ENCODE measurements around the gene CDH11.
A peak's percentile ranks its signal among the peaks of the same experiment; 100 is the strongest.

CDH11 gene

DNA sequence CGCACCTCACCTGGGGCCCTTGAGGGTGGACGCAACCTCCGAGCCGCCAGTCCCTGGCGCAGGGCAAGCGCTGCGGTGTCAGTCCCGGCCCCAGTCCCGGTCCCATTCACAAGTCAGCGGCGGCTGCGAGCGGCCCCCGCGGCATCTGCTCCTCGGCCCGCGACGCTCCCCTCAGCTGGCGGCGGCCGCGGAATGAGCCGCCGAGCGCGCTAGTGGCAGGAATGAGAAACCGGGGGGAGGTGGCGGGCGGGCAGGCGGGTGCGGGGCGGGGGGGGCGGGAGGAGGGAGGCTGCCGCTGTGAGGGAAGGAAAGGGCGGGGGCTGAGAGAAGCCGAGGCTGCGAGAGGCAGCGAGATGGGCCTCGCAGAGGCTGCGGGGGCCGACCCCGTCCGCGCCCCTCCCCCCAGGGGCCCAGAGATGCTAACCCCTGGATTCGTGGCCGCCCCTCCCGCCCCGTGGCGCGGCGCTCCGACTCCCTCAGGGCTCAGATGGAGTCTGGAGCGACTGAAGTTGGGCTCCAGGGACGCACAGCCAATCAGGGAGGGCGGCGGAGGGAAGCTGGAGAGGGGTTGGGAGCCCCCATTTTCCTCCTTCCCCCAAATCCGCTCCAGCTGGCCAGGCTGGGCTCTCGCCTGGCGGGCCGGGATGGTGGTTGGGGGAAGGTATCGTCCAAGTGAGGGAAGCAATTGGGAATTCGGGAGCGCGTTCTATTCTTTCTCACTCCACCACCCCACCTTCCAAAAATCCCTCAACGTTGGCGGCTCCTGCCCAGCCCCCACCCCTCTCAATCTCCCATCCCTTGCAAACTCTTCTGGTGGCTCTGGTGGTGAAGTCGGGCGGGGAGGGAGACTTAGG, at the start of gene CDH11:
Gene CDH11, minus strand, starts transcription at position 194 of the 854 bp plus-strand sequence. CDS start 117,194 bp downstream, outside the sequence.
- no peak for DNase-seq

- no peak for DNase-seq
Observed at GRCh38 chr16:65154321-65154720, 32.5 kb upstream of the CDH11 start.

GRCh38 chr16:65153365-65154105, 31.7 kb upstream of the CDH11 start:
- no peak for DNase-seq

GRCh38 chr16:65148804-65149203, 26.9 kb upstream of the CDH11 start:
- no peak for DNase-seq

GRCh38 chr16:65142276-65142675, 20.4 kb upstream of the CDH11 start:
- DNase-seq: no peak

DNA sequence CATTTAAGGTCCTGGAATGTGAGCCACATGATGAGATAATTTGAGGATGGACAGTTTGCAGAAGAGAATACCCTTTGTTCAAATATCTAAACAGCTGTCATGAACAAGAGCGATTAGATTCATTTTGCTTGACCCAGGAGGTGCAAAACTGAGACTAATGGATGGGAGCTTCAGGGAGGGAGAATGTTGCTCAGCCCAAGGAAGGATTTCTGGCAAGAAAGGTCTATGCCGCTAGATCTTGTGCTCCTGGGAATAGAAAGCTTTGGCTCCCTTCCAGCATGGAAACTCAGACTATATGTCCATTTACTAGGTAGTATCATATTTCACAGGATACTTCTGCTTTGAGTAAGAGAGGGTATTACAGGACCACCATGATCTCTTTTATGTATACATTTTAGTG, 14.8 kb upstream of the CDH11 start:
- DNase-seq: no peak

- no peak for DNase-seq
Observed at GRCh38 chr16:65126845-65127624, 5.2 kb upstream of the CDH11 start.

DNA sequence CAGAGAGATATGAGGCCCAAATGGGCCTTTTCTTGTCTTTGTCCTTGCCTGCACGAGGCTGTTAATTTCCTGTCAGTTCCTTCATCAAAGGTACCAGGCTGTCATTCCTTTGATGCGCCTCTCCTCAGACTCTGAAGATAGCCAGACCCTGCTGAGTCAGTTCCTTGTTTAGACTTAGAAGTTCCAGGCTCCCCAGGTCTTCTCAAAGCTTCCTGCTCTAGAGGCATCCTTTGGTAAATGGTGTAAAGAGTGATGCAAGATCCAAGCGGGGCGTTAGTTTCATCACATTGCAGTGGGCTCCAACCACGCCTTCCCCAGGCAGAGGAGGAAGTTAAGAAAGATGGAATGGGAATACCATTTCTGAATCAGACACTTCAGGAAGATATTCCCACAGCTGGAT, 4.0 kb upstream of the CDH11 start:
- DNase-seq: no peak

DNA sequence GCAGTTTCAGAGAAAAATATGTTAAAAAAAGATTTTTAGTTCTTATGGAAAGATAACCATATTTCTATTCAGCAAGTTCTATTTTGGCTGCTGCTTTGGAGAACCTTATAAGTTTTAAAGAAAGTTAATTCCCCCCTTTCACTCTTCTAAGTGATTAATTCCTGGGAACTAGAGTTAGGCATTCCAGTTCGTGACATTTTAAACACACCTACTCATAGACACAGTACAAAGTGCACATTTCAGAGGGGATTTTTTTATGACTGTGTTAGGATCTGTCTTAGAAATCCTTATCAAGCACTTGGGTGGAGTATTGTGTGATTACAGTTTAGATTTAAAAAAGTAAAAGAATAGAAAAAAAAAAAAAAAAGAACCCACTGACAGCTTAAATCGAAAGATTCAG, 3.5 kb upstream of the CDH11 start:
- DNase-seq: no peak

DNA sequence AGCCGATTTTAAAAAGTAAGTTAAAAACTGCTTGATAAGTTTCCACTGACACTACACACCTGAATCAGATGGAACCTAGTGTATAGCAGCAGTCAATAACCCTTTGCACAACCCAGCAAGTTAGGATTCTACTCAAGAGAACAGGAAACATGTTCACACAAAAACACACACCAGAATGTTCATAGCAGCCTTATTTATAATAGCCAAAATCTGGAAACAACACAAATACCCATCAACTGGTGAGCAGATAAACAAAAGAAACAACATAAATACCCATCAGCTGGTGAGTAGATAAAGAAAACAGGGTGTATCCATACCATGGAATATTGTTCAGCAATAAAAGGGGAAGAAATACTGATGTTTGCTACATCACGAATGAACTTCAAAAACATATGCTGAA, 2.7 kb upstream of the CDH11 start:
- no peak for DNase-seq

GRCh38 chr16:65124212-65124548, 2.3 kb upstream of the CDH11 start:
- no peak for DNase-seq

DNA sequence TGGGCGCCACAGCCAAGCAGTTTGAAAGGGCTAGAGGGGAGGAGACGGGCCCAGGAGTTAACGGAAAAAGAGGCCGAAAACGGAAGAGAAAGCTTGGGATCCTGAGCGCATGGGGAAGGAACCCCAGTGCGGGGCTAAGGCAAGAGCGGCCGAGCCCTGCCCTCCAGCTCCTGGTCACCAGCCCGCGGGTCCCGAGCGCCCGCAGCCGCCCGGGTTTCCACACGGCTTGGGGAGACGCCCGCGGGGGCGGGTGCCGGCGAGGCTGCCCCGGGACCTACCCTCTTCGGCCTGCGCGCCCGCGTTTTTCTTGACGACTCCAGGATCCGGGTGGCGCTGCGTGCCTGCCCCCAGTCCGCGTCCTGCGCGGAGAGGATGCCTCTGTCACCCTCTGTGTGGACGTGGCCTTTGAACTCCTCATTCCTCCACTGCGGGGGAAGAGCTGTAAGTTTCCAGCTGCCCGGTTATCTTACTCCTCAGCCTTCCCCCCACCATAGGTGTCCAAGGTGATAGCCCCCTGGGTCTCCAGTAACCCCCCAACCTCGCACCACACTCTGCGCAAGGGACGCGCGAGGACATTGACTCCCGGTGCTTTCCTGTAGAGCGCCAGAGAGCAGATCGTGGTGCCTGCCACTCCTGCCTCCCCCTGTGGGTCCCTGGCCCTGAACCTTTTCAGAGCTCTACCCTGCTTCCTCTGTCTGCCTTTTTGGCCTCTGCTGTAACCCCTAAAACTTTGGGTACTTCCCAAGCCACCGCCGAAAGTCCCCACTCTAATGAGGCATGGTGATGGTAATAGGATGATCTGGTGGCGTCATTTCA, 1.7 kb upstream of the CDH11 start:
- no peak for DNase-seq

DNA sequence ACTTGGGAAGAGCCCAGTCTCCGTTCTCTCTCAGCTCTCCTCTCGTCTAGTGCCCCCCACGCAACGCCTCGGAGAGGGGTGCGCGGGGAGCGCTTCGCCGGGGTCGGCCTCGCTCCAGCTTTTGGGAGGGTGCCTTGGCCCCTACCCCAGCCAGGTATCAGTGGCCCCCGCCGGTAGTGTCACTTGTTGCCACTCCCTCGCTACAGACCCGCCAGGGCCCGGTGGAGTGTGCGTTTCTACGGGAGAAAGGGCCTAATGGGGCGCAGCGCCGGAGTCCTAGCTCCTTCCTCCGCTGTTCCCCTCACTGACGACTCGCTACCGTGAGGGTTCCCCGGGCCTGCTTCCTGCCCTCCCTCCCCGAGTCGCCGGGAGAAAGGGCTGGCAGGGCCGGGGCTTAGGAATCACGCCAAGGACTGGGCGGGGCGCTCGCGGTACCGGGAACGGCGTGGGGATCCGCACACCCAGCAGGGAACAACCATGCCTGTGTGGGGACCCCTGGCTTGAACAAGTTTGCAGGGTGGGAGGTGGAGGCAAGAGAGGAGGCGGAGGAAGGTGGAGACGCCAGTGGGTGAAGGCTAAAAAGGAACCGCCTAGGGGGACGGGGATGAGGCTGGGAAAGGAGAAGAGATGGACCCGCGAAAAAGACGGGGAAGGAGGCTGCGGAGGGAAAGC, 997 bp upstream of the CDH11 start:
- no peak for DNase-seq

- DNase-seq: no peak
Observed at GRCh38 chr16:65120831-65121721, 787 bp downstream of the CDH11 start.

DNA sequence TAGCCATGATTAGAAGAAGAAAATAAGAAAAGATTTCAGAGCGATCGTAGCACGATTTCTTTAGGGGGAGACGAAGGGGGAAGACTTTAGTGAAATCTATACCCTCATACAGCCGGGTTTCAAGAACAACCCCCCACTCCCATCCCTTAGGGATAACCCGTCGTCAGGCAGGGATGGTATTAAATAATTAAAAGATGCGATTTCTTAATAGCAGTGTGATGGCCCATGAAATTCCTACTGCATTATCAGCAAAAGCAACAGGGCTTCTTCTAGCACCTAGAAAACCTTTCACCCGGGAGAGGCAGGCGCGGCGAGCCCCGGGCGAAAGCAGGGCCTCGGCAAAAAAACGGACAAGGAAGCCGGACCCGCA, 1.4 kb downstream of the CDH11 start:
- DNase-seq: no peak

DNA sequence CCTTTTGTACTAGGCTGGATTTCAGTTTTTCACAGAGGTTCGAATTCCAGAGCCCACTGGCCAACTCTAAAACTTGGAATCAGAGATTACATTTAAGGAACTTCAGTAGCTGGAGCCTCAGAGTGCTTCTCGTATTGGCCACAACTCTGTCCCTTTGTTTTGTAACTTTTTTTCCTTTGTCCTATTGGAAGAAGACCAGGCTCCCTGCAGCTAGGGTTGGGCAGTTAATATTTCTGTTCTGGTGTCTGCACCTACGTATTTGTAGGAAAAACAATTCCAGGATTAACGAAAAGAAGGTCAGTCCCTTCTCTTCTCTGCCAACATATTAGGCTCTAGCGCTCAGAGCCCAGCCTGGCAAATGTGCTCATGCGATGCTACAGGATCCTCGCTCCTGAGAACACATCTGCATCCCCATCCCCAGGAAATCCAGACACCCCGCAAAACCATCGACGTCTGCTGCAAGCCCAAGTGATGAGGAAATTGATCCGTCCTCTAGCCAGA, 1.9 kb downstream of the CDH11 start:
- no peak for DNase-seq

DNA sequence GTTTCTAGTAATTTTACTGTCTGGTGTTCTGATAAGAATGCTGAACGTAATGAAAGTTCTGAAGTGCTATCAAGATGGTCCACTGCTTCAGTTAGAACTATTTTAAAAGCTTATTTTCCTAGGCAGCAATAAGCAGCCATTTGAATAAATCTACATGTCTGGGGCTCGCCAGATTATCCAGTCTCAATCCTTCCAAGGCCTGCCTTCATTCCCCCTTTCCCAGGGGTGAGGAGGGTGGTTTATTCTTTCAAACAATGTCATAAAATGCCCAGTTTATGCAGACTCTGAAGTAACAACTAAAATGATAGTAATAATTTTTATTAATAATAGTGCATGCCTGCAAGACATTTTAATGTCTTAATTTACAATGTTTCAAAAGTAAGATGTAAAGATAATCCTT, 2.4 kb downstream of the CDH11 start:
- DNase-seq: no peak

GRCh38 chr16:65118871-65119270, 3.0 kb downstream of the CDH11 start:
- DNase-seq: no peak

DNA sequence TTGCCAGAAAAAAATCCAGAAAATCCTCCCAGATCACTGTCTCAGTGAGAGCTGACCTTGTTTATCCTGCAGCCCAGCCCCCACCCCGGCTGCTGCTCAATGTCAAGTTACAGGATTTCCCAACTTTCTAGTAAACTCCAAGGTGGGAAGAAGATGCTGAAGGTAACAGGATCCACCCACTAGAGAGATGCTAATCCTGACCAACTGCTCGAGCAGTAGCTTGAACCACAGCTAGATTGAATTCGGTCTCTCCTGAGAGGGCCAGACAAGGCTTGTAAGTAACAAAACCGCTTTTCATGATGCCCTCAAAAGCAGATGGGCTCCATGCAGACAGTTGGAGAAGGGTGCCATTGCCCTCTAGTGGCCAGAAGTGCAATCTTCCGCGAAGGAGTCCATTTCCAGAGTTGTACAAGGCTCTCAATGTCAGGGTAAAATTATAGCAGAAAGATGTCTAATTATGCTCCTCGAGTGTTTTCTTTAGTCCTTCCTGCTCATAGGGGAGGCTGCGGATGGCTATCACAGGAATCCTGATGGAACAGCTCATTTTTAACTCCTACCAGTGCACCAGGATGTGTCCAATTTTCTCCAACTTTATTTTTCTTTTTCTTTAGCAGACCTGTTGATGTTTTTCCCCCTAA, 3.9 kb downstream of the CDH11 start:
- peak; percentile 56 for DNase-seq

GRCh38 chr16:65116818-65117430, 4.9 kb downstream of the CDH11 start:
- no peak for DNase-seq
